Ascending aorta (tissue), 2 donors: ENCODE data around the gene FBXO3. TPM values are rescaled to one million over a fixed set of nuclear protein-coding genes. Genes with fewer than 3 reads are reported as not detected.
A peak's percentile ranks its signal among the peaks of the same experiment; 100 is the strongest.

Experiments
- DNase-seq, 2 donors: peaks; one replicate each; pipeline ENCODE4 v3.0.0-alpha.2; 2019; ENCODE audit warnings: low spot score in 2 of 2
- H3K27ac ChIP-seq, 2 donors: fragments of 200-600 bp; sonication (generic); one replicate each; pipeline ENCODE4 v1.5.1; 2016 to 2017; ENCODE audit warnings: mild to moderate bottlenecking in 1 of 2
- H3K27me3 ChIP-seq: fragments of 200-600 bp; sonication (generic); one replicate; pipeline ENCODE4 v1.5.1; 2017
- H3K36me3 ChIP-seq, 2 donors: fragments of 200-600 bp; sonication (generic); one replicate each; pipeline ENCODE4 v1.5.1; 2016
- H3K4me1 ChIP-seq, 2 donors: fragments of 200-600 bp; sonication (generic); one replicate each; pipeline ENCODE4 v1.5.1; 2016 to 2017; ENCODE audit warnings: mild to moderate bottlenecking in 1 of 2
- H3K4me3 ChIP-seq, 2 donors: fragments of 200-600 bp; sonication (generic); one replicate each; pipeline ENCODE4 v1.5.1; 2016 to 2017; ENCODE audit warnings: mild to moderate bottlenecking in 1 of 2
- H3K9me3 ChIP-seq, 2 donors: fragments of 200-600 bp; sonication (generic); one replicate each; pipeline ENCODE4 v1.5.1; 2016
- intact Hi-C: fragments of 100-400 bp; cut with DNase I; formaldehyde crosslinking; loops from one replicate; pipeline ENCODE4 v1.15.1; 2023
- total RNA-seq: library from RNA; depleted of rRNA; stranded (reverse); fragments of >200 nt; gene quantifications from one replicate; pipeline ENCODE4 v1.1.0, GENCODE V29; 2016
- TF ChIP-seq, protein P1 (sequence below), 3 experiments: fragments of 200-600 bp in 2 of 3; fragments of 450-650 bp in 1 of 3; sonication (generic) in 2 of 3; IDR thresholded peaks; one replicate each; pipeline ENCODE4 v1.5.1; 2016 to 2019; ENCODE audit warnings: antibody characterized with exemption in 3 of 3, mild to moderate bottlenecking in 1 of 3, moderate library complexity in 1 of 3

FBXO3 gene
- total RNA-seq, 1 donor from 2014 or later: 11.8 TPM

DNA sequence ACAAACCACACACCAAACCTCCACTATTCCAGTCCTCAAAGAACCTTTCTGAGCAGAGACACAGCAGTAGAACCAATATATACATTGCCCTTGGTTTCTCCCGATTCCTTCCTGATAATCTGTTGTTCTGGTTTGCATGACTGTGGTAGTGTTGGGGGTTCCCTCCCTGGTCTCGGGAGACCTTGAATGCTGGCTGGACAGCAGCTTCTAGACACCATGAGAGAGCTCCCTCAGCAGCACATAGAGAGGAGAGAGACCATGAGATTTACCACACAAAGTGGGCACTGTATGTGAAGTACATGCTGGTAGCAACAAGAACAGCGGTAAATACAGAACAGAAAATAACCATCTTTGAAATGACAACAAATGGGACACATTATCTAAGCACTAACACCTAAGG is 76.3 kb downstream of the FBXO3 start:
- Histone ChIP-seq H3K36me3 (no peaks in the 10 kb centered on the region), H3K27me3 (no peaks in the 10 kb centered on the region), H3K27ac (no peak overlapping the region), H3K4me3 (no peak overlapping the region), H3K4me1 (peaks cover 0 to 16% of the 10 kb centered on the region in 2 donors), H3K9me3 (no peaks in the 10 kb centered on the region)
- TF ChIP-seq, protein P1, sequence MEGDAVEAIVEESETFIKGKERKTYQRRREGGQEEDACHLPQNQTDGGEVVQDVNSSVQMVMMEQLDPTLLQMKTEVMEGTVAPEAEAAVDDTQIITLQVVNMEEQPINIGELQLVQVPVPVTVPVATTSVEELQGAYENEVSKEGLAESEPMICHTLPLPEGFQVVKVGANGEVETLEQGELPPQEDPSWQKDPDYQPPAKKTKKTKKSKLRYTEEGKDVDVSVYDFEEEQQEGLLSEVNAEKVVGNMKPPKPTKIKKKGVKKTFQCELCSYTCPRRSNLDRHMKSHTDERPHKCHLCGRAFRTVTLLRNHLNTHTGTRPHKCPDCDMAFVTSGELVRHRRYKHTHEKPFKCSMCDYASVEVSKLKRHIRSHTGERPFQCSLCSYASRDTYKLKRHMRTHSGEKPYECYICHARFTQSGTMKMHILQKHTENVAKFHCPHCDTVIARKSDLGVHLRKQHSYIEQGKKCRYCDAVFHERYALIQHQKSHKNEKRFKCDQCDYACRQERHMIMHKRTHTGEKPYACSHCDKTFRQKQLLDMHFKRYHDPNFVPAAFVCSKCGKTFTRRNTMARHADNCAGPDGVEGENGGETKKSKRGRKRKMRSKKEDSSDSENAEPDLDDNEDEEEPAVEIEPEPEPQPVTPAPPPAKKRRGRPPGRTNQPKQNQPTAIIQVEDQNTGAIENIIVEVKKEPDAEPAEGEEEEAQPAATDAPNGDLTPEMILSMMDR (IDR thresholded peaks at IDR 0.05): no peak
- no peak for DNase-seq
- intact Hi-C loops: loop anchor here (10.0 kb wide), 2 partner anchors 247 to 557 kb away; no protein-coding TSS in a partner anchor

- peaks cover 0 to 22% of the 10 kb centered on the region in 2 donors for H3K4me1 ChIP-seq
- H3K4me3 ChIP-seq: no peak overlapping the region
- no peaks in the 10 kb centered on the region for H3K27me3 ChIP-seq
- DNase-seq: no peak
- intact Hi-C loops: loop anchor here (10.0 kb wide), 2 partner anchors 248 to 558 kb away; no protein-coding TSS in a partner anchor
- H3K27ac ChIP-seq: no peak overlapping the region
- no peaks in the 10 kb centered on the region for H3K36me3 ChIP-seq
- no peaks in the 10 kb centered on the region for H3K9me3 ChIP-seq
- TF ChIP-seq, protein P1 (IDR thresholded peaks at IDR 0.05): no peak
These were observed 77.2 kb downstream of the FBXO3 start for GRCh38 chr11:33696931-33697638.

- Histone ChIP-seq H3K4me1 (peaks cover 3 to 19% of the 10 kb centered on the region in 2 donors), H3K36me3 (no peaks in the 10 kb centered on the region), H3K27me3 (no peaks in the 10 kb centered on the region), H3K27ac (no peak overlapping the region), H3K9me3 (no peaks in the 10 kb centered on the region), H3K4me3 (no peak overlapping the region)
- TF ChIP-seq, protein P1 (IDR thresholded peaks at IDR 0.05): no peak
- no peak for DNase-seq
- intact Hi-C loops: loop anchor here (10.0 kb wide), 2 partner anchors 248 to 558 kb away; no protein-coding TSS in a partner anchor
These were observed 77.9 kb downstream of the FBXO3 start for GRCh38 chr11:33696411-33696810.

DNA sequence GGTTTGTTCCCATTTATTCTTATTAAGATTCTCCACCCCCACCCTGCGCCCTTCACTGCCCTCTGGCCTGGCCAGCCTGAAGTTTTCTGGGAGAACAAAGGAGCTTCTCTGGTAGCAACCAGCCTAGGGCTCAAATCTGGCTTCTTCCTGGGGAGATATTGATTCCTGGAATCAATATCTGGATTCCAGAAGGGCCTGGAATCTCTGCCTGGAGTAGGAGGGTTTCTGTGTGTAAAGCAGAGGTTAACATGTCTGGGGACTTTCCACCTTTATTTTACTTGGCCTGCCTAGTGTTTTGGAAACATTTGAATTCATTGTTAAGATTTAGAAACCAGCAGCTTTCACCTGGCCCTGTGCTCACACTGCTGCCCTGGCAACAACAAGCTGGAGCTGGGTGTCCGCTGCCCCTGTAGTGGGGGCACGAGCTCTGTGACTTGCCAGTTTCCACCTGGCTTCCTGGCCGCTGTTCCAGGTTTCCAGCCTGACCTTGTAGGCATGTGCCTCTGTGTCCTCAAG is 79.2 kb downstream of the FBXO3 start:
- TF ChIP-seq, protein P1 (IDR thresholded peaks at IDR 0.05): no peak
- H3K27me3 ChIP-seq: no peaks in the 10 kb centered on the region
- H3K4me3 ChIP-seq: no peak overlapping the region
- H3K4me1 ChIP-seq: peaks cover 6 to 27% of the 10 kb centered on the region in 2 donors
- intact Hi-C loops: loop anchor here (10.0 kb wide), 2 partner anchors 250 to 560 kb away; no protein-coding TSS in a partner anchor
- H3K27ac ChIP-seq: peak overlapping the region in 1 of 2 donors; percentile 46
- no peaks in the 10 kb centered on the region for H3K9me3 ChIP-seq
- H3K36me3 ChIP-seq: no peaks in the 10 kb centered on the region
- no peak for DNase-seq

- DNase-seq: no peak
- intact Hi-C loops: loop anchor here (5.0 to 10.0 kb wide), 3 partner anchors 250 to 663 kb away; partner anchors contain the start of gene ABTB2
- H3K4me1 ChIP-seq: peaks cover 6 to 25% of the 10 kb centered on the region in 2 donors
- no peaks in the 10 kb centered on the region for H3K36me3 ChIP-seq
- TF ChIP-seq, protein P1 (IDR thresholded peaks at IDR 0.05): no peak
- no peaks in the 10 kb centered on the region for H3K9me3 ChIP-seq
- no peaks in the 10 kb centered on the region for H3K27me3 ChIP-seq
- no peak overlapping the region for H3K4me3 ChIP-seq
- peak overlapping the region in 1 of 2 donors; percentile 46 for H3K27ac ChIP-seq
These were observed 79.8 kb downstream of the FBXO3 start for GRCh38 chr11:33694346-33695050.
